K562 (cell line): Measurements from ENCODE around the gene PLEKHA7.

Source experiments
- ELF1 ChIP-seq: fragments of 200-800 bp; sonication (Bioruptor generic); IDR thresholded peaks from 2 replicates; pipeline ENCODE4 v1.6.1; 2016; ENCODE audit warnings: missing genetic modification characterization, missing compliant biosample characterization
- KAT7 ChIP-seq: sonication (generic); formaldehyde crosslinking; IDR thresholded peaks from 2 replicates; pipeline ENCODE4 v1.8.0; 2022; ENCODE audit warnings: missing genetic modification reagents, mild to moderate bottlenecking, borderline replicate concordance
- ZNF239 ChIP-seq: fragments of 250-450 bp; sonication (Bioruptor Pico); IDR thresholded peaks from 2 replicates; pipeline ENCODE4 v1.4.0; 2020; ENCODE audit warnings: mild to moderate bottlenecking

DNA sequence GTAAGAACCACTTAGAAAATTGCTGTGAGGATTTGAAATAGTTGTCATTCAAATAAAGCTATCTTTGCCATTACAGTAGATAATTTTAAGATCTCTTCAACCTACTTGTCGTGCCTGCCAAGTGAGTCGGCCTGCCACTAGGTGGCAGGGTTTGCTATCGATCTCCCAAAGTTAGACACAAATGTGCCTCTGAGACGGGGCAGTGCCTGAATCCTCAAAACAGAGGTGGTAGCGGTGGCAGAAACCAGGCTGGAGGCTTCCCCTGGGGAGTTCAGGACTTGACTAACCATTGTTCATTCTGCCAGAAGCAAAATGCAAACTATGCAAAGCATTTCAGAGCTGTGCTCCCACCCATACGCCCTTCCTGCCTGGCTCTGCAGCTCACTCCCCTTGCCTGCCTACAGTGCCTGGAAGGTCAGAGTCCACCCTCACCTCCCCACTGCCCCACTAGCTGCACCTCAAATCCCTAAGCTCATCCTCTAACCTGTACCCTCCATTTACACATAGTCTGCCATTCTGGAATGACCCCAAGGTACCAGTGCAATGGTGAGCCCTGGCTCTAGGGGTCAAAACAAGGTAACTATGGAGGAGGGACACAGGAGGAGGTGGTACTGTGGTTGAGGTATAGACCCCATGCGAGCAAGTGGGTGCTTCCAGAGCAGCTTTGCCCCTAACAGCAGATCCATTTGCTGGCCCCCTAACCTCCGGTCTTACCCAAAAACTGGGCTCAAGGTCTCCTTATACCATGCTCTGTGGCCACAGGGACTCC is 193.7 kb downstream of the PLEKHA7 start:
- no peak for TF ChIP-seq KAT7 (CRISPR knock-in tag)
- TF ChIP-seq ELF1, result no peak
- TF ChIP-seq ZNF239 (CRISPR knock-in tag), result no peak
